ENCODE measurements around the gene GREM2.

DNA sequence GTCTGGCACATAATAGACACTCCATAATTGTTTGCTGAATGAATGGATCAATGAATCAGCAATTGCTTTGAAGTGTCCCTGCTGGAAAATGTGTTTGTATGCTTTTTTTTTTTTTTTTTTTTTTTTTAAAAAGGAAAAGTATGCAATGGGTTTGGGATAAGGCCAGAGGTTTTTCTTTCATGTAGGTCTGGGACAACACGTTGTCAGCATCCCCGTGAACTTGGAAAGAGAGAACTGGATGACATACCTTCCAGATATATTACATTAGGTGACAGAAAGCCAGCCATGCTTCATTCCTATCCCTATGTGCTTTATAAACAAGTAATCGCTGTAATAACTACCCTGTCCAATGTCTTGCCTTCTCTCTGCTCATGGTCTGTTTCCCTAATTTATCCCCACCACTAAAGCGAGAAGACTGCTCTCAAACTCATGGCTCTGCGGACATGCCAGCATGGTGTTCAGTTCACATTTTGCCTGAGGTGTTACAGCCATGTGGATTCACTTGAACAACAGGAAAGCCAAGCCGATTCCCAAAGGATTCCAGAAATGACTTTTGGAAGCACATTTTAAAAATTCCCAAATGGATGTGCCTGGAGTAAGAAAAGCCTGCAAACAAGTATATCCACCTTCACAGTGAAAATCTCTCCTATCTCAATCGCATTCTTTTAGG lies 34.8 kb upstream of the GREM2 start:
- TF ChIP-seq POLR2A (IDR thresholded peaks at IDR 0.05) (no peak), CTCF (IDR thresholded peaks at IDR 0.05) (no peak), POLR2AphosphoS5 (IDR thresholded peaks at IDR 0.05; ENCODE audit: insufficient read depth in 1 of 2, low read depth in 1 of 2) (no peak)
